HS-27A (cell line): ENCODE measurements around the gene JCHAIN.

Source experiments
- DNase-seq: peaks from one replicate; pipeline ENCODE4 v3.0.0-alpha.2; 2012; ENCODE audit warnings: low read depth, missing footprints

Gene JCHAIN

GRCh38 chr4:70637239-70637913 lies 28.9 kb downstream of the JCHAIN start:
- DNase-seq: no peak

- no peak for DNase-seq
Observed at GRCh38 chr4:70634482-70634881, 31.8 kb downstream of the JCHAIN start.

GRCh38 chr4:70632028-70632427 lies 34.3 kb downstream of the JCHAIN start:
- peak; percentile 70 for DNase-seq

- no peak for DNase-seq
Observed at GRCh38 chr4:70630162-70630561, 36.1 kb downstream of the JCHAIN start.

GRCh38 chr4:70629469-70630090 lies 36.7 kb downstream of the JCHAIN start:
- no peak for DNase-seq

GRCh38 chr4:70628444-70628843 lies 37.9 kb downstream of the JCHAIN start, which contains the start of gene ENAM:
Gene ENAM (plus strand): TSS chr4:70628744. CDS start chr4:70629501, 757 bp downstream.
- no peak for DNase-seq

- no peak for DNase-seq
Observed at GRCh38 chr4:70627620-70628019, 38.7 kb downstream of the JCHAIN start.

GRCh38 chr4:70624226-70624793 lies 42.0 kb downstream of the JCHAIN start:
- no peak for DNase-seq

GRCh38 chr4:70623323-70623722 lies 43.0 kb downstream of the JCHAIN start:
- DNase-seq: no peak

GRCh38 chr4:70619778-70620177 lies 46.5 kb downstream of the JCHAIN start:
- no peak for DNase-seq

GRCh38 chr4:70619288-70619687 lies 47.0 kb downstream of the JCHAIN start:
- DNase-seq: no peak

- DNase-seq: no peak
Observed at GRCh38 chr4:70614184-70614555, 52.1 kb downstream of the JCHAIN start.

- DNase-seq: no peak
Observed at GRCh38 chr4:70613306-70614183, 52.8 kb downstream of the JCHAIN start.

- DNase-seq: no peak
Observed at GRCh38 chr4:70608324-70608723, 58.0 kb downstream of the JCHAIN start.

GRCh38 chr4:70607334-70607853 lies 58.9 kb downstream of the JCHAIN start:
- no peak for DNase-seq

GRCh38 chr4:70606459-70606858 lies 59.8 kb downstream of the JCHAIN start:
- no peak for DNase-seq
